ENCODE results near the gene IFT122.
"Not testable (repeated sequence)": the region's sequence is repeated elsewhere in the genome, so short reads cannot be mapped to it uniquely, and the experiment has no call there.

IFT122 gene

GRCh38 chr3:129439817-129440617, at the start of gene IFT122, which contains the start of gene MBD4:
IFT122 (plus strand) TSS chr3:129440224; CDS start chr3:129440331, 107 bp downstream.
MBD4 (minus strand) TSS chr3:129439948; CDS start chr3:129439833, 115 bp downstream.
- peak; percentile 93 for FAIRE-seq
- DNase-seq (ENCODE audit: low spot score): peak; percentile 99

- not testable (repeated sequence) for FAIRE-seq; DNase-seq (ENCODE audit: low spot score)
Measured at GRCh38 chr3:129391583-129391982, 48.4 kb upstream of the IFT122 start.

- not testable (repeated sequence) for DNase-seq (ENCODE audit: low spot score); FAIRE-seq
Measured at GRCh38 chr3:129392106-129392887, 47.7 kb upstream of the IFT122 start.

GRCh38 chr3:129393271-129393670, 46.8 kb upstream of the IFT122 start:
- FAIRE-seq (no peak), DNase-seq (ENCODE audit: low spot score) (no peak)

GRCh38 chr3:129393760-129394564, 46.1 kb upstream of the IFT122 start:
- not testable (repeated sequence) for DNase-seq (ENCODE audit: low spot score); FAIRE-seq

GRCh38 chr3:129398803-129399144, 41.2 kb upstream of the IFT122 start:
- no peak for DNase-seq (ENCODE audit: low spot score)
- no peak for FAIRE-seq

GRCh38 chr3:129399145-129399894, 40.7 kb upstream of the IFT122 start:
- peak; percentile 89 for DNase-seq (ENCODE audit: low spot score)
- FAIRE-seq: no peak

GRCh38 chr3:129399895-129400357, 40.1 kb upstream of the IFT122 start:
- DNase-seq (ENCODE audit: low spot score): no peak
- no peak for FAIRE-seq

GRCh38 chr3:129402210-129402609, 37.8 kb upstream of the IFT122 start:
- FAIRE-seq (no peak), DNase-seq (ENCODE audit: low spot score) (no peak)

- FAIRE-seq (no peak), DNase-seq (ENCODE audit: low spot score) (no peak)
Measured at GRCh38 chr3:129402616-129403015, 37.4 kb upstream of the IFT122 start.

- DNase-seq (ENCODE audit: low spot score): no peak
- FAIRE-seq: no peak
Measured at GRCh38 chr3:129403450-129403849, 36.6 kb upstream of the IFT122 start.

GRCh38 chr3:129404130-129404529, 35.9 kb upstream of the IFT122 start:
- DNase-seq (ENCODE audit: low spot score) (no peak), FAIRE-seq (no peak)

GRCh38 chr3:129404610-129405009, 35.4 kb upstream of the IFT122 start:
- FAIRE-seq (no peak), DNase-seq (ENCODE audit: low spot score) (no peak)

GRCh38 chr3:129409541-129409940, 30.5 kb upstream of the IFT122 start:
- no peak for FAIRE-seq
- DNase-seq (ENCODE audit: low spot score): no peak

- FAIRE-seq (no peak), DNase-seq (ENCODE audit: low spot score) (no peak)
Measured at GRCh38 chr3:129410971-129411370, 29.1 kb upstream of the IFT122 start.

GRCh38 chr3:129412542-129413198, 27.4 kb upstream of the IFT122 start:
- DNase-seq (ENCODE audit: low spot score) (no peak), FAIRE-seq (no peak)

- not testable (repeated sequence) for FAIRE-seq; DNase-seq (ENCODE audit: low spot score)
Measured at GRCh38 chr3:129413238-129413637, 26.8 kb upstream of the IFT122 start.

GRCh38 chr3:129413687-129414506, 26.1 kb upstream of the IFT122 start:
- DNase-seq (ENCODE audit: low spot score) (peak; percentile 40), FAIRE-seq (no peak)

GRCh38 chr3:129415378-129415777, 24.6 kb upstream of the IFT122 start:
- DNase-seq (ENCODE audit: low spot score) (no peak), FAIRE-seq (no peak)
